Erythroblast (primary cell): Measurements from ENCODE around the gene ERGIC3.

Source experiments
- GATA1 ChIP-seq: IDR thresholded peaks from 2 replicates; pipeline ENCODE4 v1.6.1; 2011; ENCODE audit warnings: low read depth, mild to moderate bottlenecking, control low read depth, low read length, moderate library complexity
- POLR2A ChIP-seq: IDR thresholded peaks from 2 replicates; pipeline ENCODE4 v1.6.1; 2011; ENCODE audit warnings: mild to moderate bottlenecking, low read length

- no peak for TF ChIP-seq POLR2A
- TF ChIP-seq GATA1, result no peak
Observed at GRCh38 chr20:35559042-35559693, 17.3 kb downstream of the ERGIC3 start.
